GM12878 (cell line): Measurements from ENCODE around the gene INVS.

Experiments
- CTCF ChIP-seq, 3 experiments: IDR thresholded peaks in 2 of 3; conservative IDR thresholded peaks in 1 of 3; 2 replicates each; pipeline ENCODE4 v1.5.1; 2011; ENCODE audit warnings: low read depth in 3 of 3, low read length in 3 of 3, mild to moderate bottlenecking in 3 of 3, control low read depth in 2 of 3, moderate library complexity in 2 of 3, inconsistent platforms in 1 of 3, mixed read lengths in 1 of 3; ENCODE audit not compliant: control insufficient read depth in 2 of 3, insufficient read depth in 1 of 3; ENCODE audit errors: extremely low read depth in 1 of 3
- HDAC2 ChIP-seq: fragments of 200-600 bp; sonication (generic); IDR thresholded peaks from 2 replicates; pipeline ENCODE4 v1.6.1; 2017
- POLR2A ChIP-seq: IDR thresholded peaks from 2 replicates; pipeline ENCODE4 v1.6.1; 2011; ENCODE audit warnings: low read depth, mild to moderate bottlenecking, low read length
- SIN3A ChIP-seq: IDR thresholded peaks from 2 replicates; pipeline ENCODE4 v1.6.1; 2012; ENCODE audit warnings: low read depth, low read length, improper control_type of control experiment
- SMAD1 ChIP-seq: fragments of 450-650 bp; IDR thresholded peaks from 2 replicates; pipeline ENCODE4 v1.6.1; 2018; ENCODE audit warnings: mild to moderate bottlenecking, low read depth; ENCODE audit not compliant: partially characterized antibody
- SP1 ChIP-seq: IDR thresholded peaks from one replicate; pipeline ENCODE4 v1.6.1; 2011; ENCODE audit warnings: low read depth, low read length
- TCF12 ChIP-seq: IDR thresholded peaks from 2 replicates; pipeline ENCODE4 v1.6.1; 2011; ENCODE audit warnings: low read depth, mild to moderate bottlenecking, low read length
- ZNF217 ChIP-seq: fragments of 450-650 bp; IDR thresholded peaks from 2 replicates; pipeline ENCODE4 v1.6.1; 2017; ENCODE audit warnings: antibody characterized with exemption, mild to moderate bottlenecking

- TF ChIP-seq POLR2A (no peak), CTCF (IDR thresholded peaks at IDR 0.05 in 2 of 3, conservative IDR thresholded peaks at IDR 0.05 in 1 of 3; ENCODE audit: control insufficient read depth in 2 of 3, extremely low read depth in 1 of 3, insufficient read depth in 1 of 3, low read depth in 3 of 3, low read length in 3 of 3) (no peak), SP1 (no peak), SMAD1 (no peak), ZNF217 (no peak), HDAC2 (no peak), TCF12 (no peak), SIN3A (no peak)
Observed at GRCh38 chr9:100309992-100310391, 210.9 kb downstream of the INVS start.
